Amniotic stem cell (primary cell): Measurements from ENCODE around the gene RANBP3L.
"Not testable (repeated sequence)": the region's sequence is repeated elsewhere in the genome, so short reads cannot be mapped to it uniquely, and the experiment has no call there.

Experiments
- DNase-seq: peaks from one replicate; lab custom pipeline; 2025; lab: John Stamatoyannopoulos, UW

Gene RANBP3L

DNA sequence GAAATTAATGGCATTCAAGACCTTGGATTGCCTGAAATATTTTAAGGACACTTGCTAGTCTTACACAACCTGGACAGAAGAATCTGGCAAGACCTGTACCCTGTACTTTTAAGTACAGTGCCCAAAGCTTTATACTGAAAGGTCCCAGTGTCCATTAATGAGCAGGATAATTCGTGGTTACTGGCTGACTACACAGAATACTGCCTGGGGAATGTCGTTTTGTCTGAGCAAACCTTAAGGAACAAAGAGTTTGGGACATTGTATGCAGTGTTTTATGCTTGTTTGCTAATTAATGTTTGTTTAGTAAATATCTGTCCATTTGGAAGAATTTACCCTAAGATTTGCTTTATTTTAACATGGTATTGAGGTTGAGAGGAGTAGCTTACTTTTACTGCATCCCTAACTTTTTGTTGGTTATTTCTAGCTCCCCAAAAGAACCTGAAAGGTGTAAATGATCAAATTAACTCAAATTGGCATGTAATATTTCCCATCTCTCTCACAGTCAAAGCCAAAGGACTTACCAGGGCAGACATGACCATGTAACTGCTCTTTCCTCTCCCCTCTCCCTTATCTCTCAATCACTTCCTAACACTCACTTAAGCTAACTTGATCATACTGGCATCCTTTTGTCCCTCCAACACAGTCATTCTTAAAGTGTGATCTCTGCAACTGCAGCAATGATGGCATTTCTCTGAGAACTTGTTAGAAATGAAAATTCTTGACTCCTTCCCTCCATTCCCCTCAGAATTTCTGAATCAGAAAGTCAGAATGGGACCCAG is 15.7 kb downstream of the RANBP3L start:
- no peak for DNase-seq

DNA sequence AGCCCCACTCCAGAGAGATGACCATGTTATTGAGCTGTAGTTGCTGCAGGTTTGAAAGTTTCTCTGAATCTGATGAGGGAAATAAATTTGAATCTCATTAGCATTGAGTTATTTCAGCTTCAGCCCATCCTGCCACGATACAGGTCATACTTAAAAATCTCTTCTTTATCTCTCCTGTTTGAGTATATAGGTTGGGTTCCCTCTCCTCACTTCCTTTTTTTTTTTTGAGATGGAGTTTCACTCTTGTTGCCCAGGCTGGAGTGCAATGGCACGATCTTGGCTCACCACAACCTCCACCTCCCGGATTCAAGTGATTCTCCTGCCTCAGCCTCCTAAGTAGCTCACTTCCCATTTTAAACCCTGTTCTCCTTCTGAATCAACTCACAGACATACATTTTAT is 17.9 kb downstream of the RANBP3L start:
- DNase-seq = not testable (repeated sequence)

DNA sequence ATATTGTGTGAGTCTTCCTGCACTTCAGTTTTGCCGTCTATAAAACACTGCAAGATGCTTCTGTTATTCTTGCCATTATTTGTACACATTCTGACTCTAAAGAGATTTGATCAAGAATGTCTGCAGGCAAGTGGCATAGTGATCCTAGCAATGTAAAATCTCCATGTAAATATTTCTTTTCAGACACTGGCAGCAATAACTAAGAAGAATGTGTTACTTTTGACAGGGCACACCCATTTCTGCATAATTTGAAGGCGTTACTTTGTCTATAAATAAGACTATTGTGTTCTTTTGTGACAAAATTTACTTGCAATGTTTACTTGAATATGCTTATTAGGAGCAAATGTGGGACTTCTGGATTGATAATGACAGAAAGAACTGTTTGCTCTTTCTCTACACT is 20.1 kb downstream of the RANBP3L start:
- no peak for DNase-seq

DNA sequence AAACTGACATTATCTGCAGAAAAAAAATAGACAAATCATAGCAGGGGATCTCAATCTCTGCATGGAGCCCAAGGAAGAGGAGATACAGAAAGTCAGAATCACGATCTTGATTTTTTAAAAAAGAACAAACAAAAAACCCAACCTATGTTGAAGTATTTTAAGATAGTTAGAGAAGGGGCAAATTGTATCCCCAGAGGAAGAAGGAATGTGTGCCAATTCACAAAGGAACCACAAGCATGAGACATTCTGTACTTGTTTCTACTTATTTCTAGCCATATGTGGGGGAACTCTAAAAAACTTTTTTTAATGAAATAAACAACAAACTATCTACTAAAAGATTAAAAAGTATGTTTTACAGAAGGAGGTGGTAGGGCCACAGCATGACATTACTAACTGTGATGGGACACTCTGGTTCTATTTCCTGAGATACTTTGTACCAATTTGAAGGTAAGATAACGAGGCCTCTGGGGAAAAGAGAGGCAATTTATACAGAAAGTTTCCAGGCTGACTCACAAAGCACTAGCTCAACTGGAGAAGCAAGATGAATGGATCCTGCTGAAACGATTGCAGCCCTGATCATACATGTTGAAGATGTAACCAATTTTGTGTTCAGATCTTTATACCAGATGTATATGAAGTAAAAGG is 22.5 kb downstream of the RANBP3L start:
- DNase-seq = no peak

GRCh38 chr5:36277521-36278176 is 24.1 kb downstream of the RANBP3L start:
- DNase-seq = no peak

DNA sequence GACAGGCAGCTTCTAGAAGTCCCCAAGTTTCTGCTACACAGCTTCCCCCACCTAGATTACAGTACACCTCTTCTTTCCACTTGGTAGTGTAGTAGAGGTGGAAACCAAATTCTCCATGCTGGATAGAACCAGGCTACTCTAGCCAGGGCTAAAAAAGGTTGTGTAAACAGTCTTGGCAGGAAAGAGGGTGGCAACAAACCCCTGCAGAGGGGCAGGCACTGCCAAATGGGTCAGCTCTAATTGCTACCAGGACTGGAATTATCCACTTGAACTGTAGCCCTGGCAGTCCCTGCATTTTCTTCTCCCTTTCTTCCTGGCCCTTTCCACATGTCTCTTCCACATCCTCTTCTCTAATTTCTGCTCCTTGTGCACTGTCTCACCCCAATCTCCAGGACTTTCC is 24.8 kb downstream of the RANBP3L start:
- no peak for DNase-seq

GRCh38 chr5:36273809-36274526 is 27.7 kb downstream of the RANBP3L start:
- no peak for DNase-seq

DNA sequence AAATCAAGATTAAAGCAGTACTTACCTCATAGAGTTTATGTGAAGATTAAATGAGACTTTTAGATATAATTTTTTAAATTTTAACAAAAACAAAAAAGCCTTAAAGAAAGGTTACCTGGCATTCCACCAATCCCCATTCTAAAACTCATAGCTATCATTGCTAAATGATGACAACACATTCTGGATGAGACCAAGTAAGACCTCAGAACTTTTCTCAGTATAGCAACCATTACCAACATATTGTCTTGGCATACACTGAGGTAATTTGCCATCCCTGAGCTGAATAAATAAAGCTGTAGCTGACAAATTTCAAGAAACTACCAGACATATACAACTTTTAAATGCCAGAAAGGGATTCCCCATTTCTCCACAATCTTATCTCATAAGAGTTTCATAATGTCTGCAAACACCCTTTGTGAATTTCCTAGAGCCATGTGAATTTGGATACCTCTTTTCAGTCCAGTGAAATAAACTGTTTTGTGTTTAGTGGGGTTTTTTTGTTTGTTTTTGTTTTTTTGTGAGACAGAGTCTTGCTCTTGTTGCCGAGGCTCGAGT is 29.5 kb downstream of the RANBP3L start:
- DNase-seq = no peak

- DNase-seq = no peak
Measured at GRCh38 chr5:36270876-36271575, 30.7 kb downstream of the RANBP3L start.

DNA sequence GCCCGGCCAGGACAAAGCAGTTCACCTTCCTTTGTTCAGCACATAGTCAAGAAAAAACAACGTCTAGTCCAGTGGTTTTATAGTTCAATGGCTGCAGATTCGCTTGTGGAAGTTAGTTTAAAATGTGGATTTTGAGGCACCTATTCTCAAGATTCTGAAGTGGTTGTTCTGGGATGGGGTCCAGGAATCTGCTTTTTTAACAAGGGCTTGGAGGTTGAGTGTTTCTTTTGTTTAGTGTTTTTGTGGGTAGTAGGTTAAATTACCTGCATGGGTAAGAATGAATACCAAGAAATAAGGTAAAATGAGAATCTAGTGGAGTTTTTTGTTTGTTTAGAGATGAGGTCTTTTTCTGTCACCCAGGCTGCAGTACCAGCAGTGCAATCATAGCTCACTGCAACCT is 31.5 kb downstream of the RANBP3L start:
- no peak for DNase-seq

DNA sequence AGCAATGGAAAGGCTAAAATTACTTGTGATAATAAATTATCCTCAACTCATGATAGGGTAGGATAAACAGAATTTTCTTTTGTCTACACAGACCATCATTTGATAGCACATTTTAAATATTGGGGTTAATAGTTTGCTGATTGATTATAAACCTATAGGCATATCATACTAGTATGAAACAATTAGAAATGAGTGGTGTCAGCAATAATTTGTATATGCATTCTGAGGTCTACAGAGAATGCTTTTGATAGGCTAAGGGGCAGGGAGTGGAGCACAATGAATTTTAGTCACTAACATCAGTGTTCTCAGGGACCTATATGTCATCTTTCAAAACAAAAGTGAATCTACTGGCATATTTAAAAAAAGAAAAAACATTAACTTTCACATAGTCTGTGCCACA is 32.2 kb downstream of the RANBP3L start:
- no peak for DNase-seq

DNA sequence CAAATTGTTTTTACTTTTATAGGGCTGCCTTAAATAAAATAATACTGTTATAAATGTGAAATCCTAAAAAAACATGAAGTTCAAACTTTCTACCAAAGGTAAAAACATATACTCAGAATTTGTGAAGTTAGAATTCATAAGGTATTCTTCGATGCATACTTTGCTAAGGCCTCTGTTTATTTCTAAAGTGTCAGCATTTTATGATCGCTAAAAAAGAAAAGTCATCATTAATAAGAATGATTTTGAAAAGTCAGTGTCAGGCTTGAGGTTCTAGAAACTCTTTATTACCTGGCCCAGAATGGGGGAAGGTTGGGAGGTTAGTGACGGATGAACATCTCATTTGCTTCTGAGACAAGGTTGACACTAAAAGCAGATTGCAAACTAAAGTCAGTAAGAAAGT is 33.8 kb downstream of the RANBP3L start:
- no peak for DNase-seq

GRCh38 chr5:36264202-36264760 is 37.4 kb downstream of the RANBP3L start:
- DNase-seq = no peak

DNA sequence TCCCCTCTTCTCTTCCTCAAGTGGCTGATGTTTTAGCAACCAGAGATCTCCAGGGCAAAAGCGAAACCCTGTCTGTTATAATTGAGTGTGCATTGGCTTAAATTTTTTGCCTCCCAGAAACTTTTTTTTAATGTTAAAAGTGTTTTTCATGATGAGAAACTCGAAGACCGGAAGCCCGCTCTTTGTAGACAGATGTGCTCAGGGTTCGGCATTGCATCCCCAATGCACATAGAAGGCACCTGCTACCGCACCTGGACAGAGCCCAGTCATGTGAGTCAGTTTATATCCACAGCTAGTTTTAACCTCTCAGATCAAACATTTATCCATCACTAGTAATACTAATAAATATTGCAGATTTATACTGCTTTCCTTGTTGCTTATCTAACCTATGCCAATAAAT is 40.5 kb downstream of the RANBP3L start:
- no peak for DNase-seq

DNA sequence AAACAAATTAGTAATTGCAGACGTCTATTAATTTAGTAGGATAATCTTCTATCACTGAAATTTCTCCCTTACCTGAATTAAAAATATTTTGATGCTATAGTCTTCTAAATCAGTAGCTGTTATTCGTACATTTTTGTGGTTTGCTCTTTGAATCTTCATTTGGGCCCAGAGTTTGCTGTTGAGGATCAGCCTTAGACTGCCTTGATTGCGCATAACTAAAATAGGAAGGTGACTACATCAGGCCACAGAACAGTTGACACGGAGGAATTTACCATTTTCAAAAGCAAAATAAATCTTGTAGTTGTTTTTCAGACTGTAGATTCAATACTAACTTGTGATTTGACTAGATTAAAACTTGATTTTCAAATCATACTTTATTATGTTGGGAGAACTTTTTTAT is 48.1 kb downstream of the RANBP3L start:
- DNase-seq = no peak

- no peak for DNase-seq
Measured at GRCh38 chr5:36252722-36253365, 48.9 kb downstream of the RANBP3L start.

GRCh38 chr5:36251218-36251617 is 50.5 kb downstream of the RANBP3L start:
- no peak for DNase-seq

- no peak for DNase-seq
Measured at GRCh38 chr5:36250427-36250826, 51.3 kb downstream of the RANBP3L start.

GRCh38 chr5:36246036-36246800 is 55.5 kb downstream of the RANBP3L start:
- no peak for DNase-seq

GRCh38 chr5:36244076-36244475 is 57.6 kb downstream of the RANBP3L start:
- no peak for DNase-seq
